HEK293T (cell line): ENCODE measurements around the gene LRRC55.

Experiments
- CTCF ChIA-PET: fragments of 350-600 bp; formaldehyde crosslinking; extraction: SDS; loops from one replicate; lab custom pipeline; 2021; ENCODE audit warnings: antibody characterized with exemption, inconsistent platforms; lab: Yijun Ruan, JAX
- POLR2A ChIA-PET: fragments of 350-600 bp; formaldehyde crosslinking; extraction: SDS; loops from one replicate; lab custom pipeline; 2020; ENCODE audit warnings: antibody characterized with exemption, inconsistent platforms; lab: Yijun Ruan, JAX
- DNase-seq: peaks from one replicate; pipeline ENCODE4 v3.0.0; 2012; ENCODE audit warnings: mixed read lengths; ENCODE audit errors: extremely low spot score
- ELF4 ChIP-seq: fragments of 450-650 bp; IDR thresholded peaks from 2 replicates; pipeline ENCODE4 v1.6.1; 2017; ENCODE audit warnings: antibody characterized with exemption
- FOXM1 ChIP-seq: fragments of 450-650 bp; IDR thresholded peaks from 2 replicates; pipeline ENCODE4 v1.6.1; 2017; ENCODE audit warnings: mild to moderate bottlenecking, borderline replicate concordance

The LRRC55 gene

DNA sequence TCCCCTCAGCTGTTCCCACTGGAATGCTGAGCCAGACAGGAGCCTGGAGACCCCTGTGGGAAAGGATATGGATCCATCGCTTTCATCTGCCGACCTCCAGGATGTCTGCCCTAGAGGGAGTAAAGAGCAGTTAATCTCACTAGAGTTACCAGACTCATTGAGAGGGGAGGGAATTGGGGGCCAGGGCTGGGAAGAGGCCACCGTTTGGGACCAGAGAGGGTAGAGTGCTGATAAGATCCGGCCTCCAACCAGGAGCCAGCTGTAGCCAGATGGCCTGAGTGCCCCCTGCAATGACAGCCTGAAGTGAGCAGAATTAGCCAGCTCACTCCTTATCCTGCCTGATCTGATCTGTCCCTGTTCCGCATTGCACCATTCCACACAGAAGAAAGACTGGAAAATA lies 59.0 kb downstream of the LRRC55 start:
- DNase-seq: no peak
- CTCF ChIA-PET: interaction anchor here (0.6 to 1.0 kb wide), 3 partner anchors 8 to 108 kb away, joined by 3 to 7 read pairs (median 4); no protein-coding TSS in a partner anchor
- POLR2A ChIA-PET: no interaction called here
- TF ChIP-seq ELF4 (no peak), FOXM1 (no peak)
